ENCODE data around the gene ZBTB2.
"Not testable (repeated sequence)": the region's sequence is repeated elsewhere in the genome, so short reads cannot be mapped to it uniquely, and the experiment has no call there.

Gene ZBTB2

GRCh38 chr6:151402228-151402627 lies 10.9 kb upstream of the ZBTB2 start:
- DNase-seq (ENCODE audit: low read depth in 2 of 2): no peak

GRCh38 chr6:151400473-151400872 lies 9.1 kb upstream of the ZBTB2 start:
- no peak for DNase-seq (ENCODE audit: low read depth in 2 of 2)

- no peak for DNase-seq (ENCODE audit: low read depth in 2 of 2)
These were observed 8.3 kb upstream of the ZBTB2 start for GRCh38 chr6:151399679-151400078.

- DNase-seq (ENCODE audit: low read depth in 2 of 2): no peak
These were observed 2.1 kb upstream of the ZBTB2 start for GRCh38 chr6:151393410-151393809.

GRCh38 chr6:151392427-151392826 lies 1.1 kb upstream of the ZBTB2 start:
- DNase-seq (ENCODE audit: low read depth in 2 of 2): no peak

- peak; percentile 59 to 65 for DNase-seq (ENCODE audit: low read depth in 2 of 2)
These were observed 398 bp downstream of the ZBTB2 start for GRCh38 chr6:151390851-151391470.

- peak; percentile 95 to 99 for DNase-seq (ENCODE audit: low read depth in 2 of 2)
These were observed 996 bp downstream of the ZBTB2 start for GRCh38 chr6:151390276-151390850.

GRCh38 chr6:151389618-151390275 lies 1.6 kb downstream of the ZBTB2 start:
- DNase-seq (ENCODE audit: low read depth in 2 of 2): peak in 1 of 2 donors; percentile 7

- DNase-seq (ENCODE audit: low read depth in 2 of 2): no peak
These were observed 2.3 kb downstream of the ZBTB2 start for GRCh38 chr6:151388997-151389617.

GRCh38 chr6:151388236-151388635 lies 3.1 kb downstream of the ZBTB2 start:
- no peak for DNase-seq (ENCODE audit: low read depth in 2 of 2)

- DNase-seq (ENCODE audit: low read depth in 2 of 2): no peak
These were observed 4.0 kb downstream of the ZBTB2 start for GRCh38 chr6:151387175-151387970.

- no peak for DNase-seq (ENCODE audit: low read depth in 2 of 2)
These were observed 6.2 kb downstream of the ZBTB2 start for GRCh38 chr6:151385177-151385576.

- no peak for DNase-seq (ENCODE audit: low read depth in 2 of 2)
These were observed 7.2 kb downstream of the ZBTB2 start for GRCh38 chr6:151384151-151384550.

GRCh38 chr6:151382631-151383030 lies 8.7 kb downstream of the ZBTB2 start:
- not testable (repeated sequence) for DNase-seq (ENCODE audit: low read depth in 2 of 2)

GRCh38 chr6:151381722-151382121 lies 9.6 kb downstream of the ZBTB2 start:
- no peak for DNase-seq (ENCODE audit: low read depth in 2 of 2)

- DNase-seq (ENCODE audit: low read depth in 2 of 2): no peak
These were observed 10.5 kb downstream of the ZBTB2 start for GRCh38 chr6:151380848-151381205.

- DNase-seq (ENCODE audit: low read depth in 2 of 2): no peak
These were observed 11.2 kb downstream of the ZBTB2 start for GRCh38 chr6:151379933-151380847.

GRCh38 chr6:151377095-151377494 lies 14.3 kb downstream of the ZBTB2 start:
- no peak for DNase-seq (ENCODE audit: low read depth in 2 of 2)

- no peak for DNase-seq (ENCODE audit: low read depth in 2 of 2)
These were observed 14.9 kb downstream of the ZBTB2 start for GRCh38 chr6:151376440-151376839.

- DNase-seq (ENCODE audit: low read depth in 2 of 2): no peak
These were observed 15.5 kb downstream of the ZBTB2 start for GRCh38 chr6:151375833-151376232.
